ENCODE data around the gene RBP5.

The RBP5 gene

GRCh38 chr12:7169951-7170350 lies 41.3 kb upstream of the RBP5 start:
- no peak overlapping the region for H3K27ac ChIP-seq (ENCODE audit: extremely low read depth, low read depth, low read length)
- H3K4me1 ChIP-seq (ENCODE audit: control insufficient read depth, insufficient read depth, low read length), result no peaks in the 10 kb centered on the region
- POLR2A ChIA-PET, result no interaction called here
- TF ChIP-seq ZNF670 (tag by site-specific recombination; IDR thresholded peaks at IDR 0.05; ENCODE audit: low read depth), result no peak
- TF ChIP-seq YY2 (tag by site-specific recombination; IDR thresholded peaks at IDR 0.05), result no peak
- TF ChIP-seq ZNF639 (tag by site-specific recombination; IDR thresholded peaks at IDR 0.05), result no peak
- no peak for TF ChIP-seq GLI4 (tag by site-specific recombination; IDR thresholded peaks at IDR 0.05)
- TF ChIP-seq, protein P1, sequence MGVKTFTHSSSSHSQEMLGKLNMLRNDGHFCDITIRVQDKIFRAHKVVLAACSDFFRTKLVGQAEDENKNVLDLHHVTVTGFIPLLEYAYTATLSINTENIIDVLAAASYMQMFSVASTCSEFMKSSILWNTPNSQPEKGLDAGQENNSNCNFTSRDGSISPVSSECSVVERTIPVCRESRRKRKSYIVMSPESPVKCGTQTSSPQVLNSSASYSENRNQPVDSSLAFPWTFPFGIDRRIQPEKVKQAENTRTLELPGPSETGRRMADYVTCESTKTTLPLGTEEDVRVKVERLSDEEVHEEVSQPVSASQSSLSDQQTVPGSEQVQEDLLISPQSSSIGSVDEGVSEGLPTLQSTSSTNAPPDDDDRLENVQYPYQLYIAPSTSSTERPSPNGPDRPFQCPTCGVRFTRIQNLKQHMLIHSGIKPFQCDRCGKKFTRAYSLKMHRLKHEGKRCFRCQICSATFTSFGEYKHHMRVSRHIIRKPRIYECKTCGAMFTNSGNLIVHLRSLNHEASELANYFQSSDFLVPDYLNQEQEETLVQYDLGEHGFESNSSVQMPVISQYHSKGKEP (tag by site-specific recombination; IDR thresholded peaks at IDR 0.05), result no peak
- no peak for TF ChIP-seq ZNF843 (tag by site-specific recombination; IDR thresholded peaks at IDR 0.05)
- TF ChIP-seq ZNF148 (tag by site-specific recombination; IDR thresholded peaks at IDR 0.05; ENCODE audit: borderline replicate concordance), result no peak
- no peak for TF ChIP-seq ZNF223 (tag by site-specific recombination; IDR thresholded peaks at IDR 0.05)
- TF ChIP-seq, protein P2, sequence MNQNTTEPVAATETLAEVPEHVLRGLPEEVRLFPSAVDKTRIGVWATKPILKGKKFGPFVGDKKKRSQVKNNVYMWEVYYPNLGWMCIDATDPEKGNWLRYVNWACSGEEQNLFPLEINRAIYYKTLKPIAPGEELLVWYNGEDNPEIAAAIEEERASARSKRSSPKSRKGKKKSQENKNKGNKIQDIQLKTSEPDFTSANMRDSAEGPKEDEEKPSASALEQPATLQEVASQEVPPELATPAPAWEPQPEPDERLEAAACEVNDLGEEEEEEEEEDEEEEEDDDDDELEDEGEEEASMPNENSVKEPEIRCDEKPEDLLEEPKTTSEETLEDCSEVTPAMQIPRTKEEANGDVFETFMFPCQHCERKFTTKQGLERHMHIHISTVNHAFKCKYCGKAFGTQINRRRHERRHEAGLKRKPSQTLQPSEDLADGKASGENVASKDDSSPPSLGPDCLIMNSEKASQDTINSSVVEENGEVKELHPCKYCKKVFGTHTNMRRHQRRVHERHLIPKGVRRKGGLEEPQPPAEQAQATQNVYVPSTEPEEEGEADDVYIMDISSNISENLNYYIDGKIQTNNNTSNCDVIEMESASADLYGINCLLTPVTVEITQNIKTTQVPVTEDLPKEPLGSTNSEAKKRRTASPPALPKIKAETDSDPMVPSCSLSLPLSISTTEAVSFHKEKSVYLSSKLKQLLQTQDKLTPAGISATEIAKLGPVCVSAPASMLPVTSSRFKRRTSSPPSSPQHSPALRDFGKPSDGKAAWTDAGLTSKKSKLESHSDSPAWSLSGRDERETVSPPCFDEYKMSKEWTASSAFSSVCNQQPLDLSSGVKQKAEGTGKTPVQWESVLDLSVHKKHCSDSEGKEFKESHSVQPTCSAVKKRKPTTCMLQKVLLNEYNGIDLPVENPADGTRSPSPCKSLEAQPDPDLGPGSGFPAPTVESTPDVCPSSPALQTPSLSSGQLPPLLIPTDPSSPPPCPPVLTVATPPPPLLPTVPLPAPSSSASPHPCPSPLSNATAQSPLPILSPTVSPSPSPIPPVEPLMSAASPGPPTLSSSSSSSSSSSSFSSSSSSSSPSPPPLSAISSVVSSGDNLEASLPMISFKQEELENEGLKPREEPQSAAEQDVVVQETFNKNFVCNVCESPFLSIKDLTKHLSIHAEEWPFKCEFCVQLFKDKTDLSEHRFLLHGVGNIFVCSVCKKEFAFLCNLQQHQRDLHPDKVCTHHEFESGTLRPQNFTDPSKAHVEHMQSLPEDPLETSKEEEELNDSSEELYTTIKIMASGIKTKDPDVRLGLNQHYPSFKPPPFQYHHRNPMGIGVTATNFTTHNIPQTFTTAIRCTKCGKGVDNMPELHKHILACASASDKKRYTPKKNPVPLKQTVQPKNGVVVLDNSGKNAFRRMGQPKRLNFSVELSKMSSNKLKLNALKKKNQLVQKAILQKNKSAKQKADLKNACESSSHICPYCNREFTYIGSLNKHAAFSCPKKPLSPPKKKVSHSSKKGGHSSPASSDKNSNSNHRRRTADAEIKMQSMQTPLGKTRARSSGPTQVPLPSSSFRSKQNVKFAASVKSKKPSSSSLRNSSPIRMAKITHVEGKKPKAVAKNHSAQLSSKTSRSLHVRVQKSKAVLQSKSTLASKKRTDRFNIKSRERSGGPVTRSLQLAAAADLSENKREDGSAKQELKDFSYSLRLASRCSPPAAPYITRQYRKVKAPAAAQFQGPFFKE (tag by site-specific recombination; IDR thresholded peaks at IDR 0.05; ENCODE audit: borderline replicate concordance), result no peak
- no peak for TF ChIP-seq ZNF654 (tag by site-specific recombination; IDR thresholded peaks at IDR 0.05; ENCODE audit: low read depth)
- no peaks in the 10 kb centered on the region for H3K9me3 ChIP-seq (ENCODE audit: control insufficient read depth, insufficient read depth, low read depth, low read length)
- no peaks in the 10 kb centered on the region for H3K36me3 ChIP-seq (ENCODE audit: control insufficient read depth in 2 of 2, insufficient read depth in 1 of 2, low read length in 2 of 2)
- H3K4me3 ChIP-seq (ENCODE audit: low read depth, low read length), result no peak overlapping the region
- CTCF ChIA-PET, result interaction anchor here (0.8 to 1.7 kb wide), 2 partner anchors 8 to 12 kb away, joined by 3 to 7 read pairs; no protein-coding TSS in a partner anchor

DNA sequence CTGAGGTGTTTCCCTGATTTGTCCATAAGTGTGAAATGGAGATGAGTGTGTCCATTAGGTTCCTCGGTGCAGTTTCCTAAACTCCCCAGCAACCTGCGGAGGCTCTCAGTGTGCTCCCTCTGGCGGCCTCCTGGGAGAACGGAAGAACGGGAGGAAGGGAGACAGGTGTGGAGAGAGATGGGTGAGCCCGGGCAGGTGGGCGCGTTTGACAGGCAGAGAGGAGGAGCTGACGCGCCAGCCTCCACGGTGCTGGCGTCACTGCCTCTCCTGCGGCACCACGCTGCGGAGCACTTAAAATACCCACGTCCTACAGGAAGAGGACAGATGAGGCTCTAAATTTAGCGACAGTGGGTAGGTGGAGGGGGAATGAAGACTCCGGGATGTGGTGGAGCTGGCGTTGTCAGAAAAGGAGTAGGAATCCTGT lies 34.0 kb upstream of the RBP5 start:
- H3K36me3 ChIP-seq (ENCODE audit: control insufficient read depth in 2 of 2, insufficient read depth in 1 of 2, low read length in 2 of 2), result peaks cover 0 to 2% of the 10 kb centered on the region in 2 experiments; a peak in 1 of 3 replicates
- H3K4me1 ChIP-seq (ENCODE audit: control insufficient read depth, insufficient read depth, low read length), result no peaks in the 10 kb centered on the region
- no peaks in the 10 kb centered on the region for H3K9me3 ChIP-seq (ENCODE audit: control insufficient read depth, insufficient read depth, low read depth, low read length)
- no peak overlapping the region for H3K27ac ChIP-seq (ENCODE audit: extremely low read depth, low read depth, low read length)
- ChIA-PET POLR2A (interaction anchor here (0.7 kb wide), 1 partner anchor 27 kb away, joined by 3 read pairs; the partner anchor contains the start of gene PEX5), CTCF (interaction anchor here (0.5 to 3.7 kb wide), 28 partner anchors 8 to 1580 kb away, joined by 3 to 43 read pairs (median 4); partner anchors contain the start of genes C1RL and PEX5)
- no peak overlapping the region for H3K4me3 ChIP-seq (ENCODE audit: low read depth, low read length)
- TF ChIP-seq ZBTB20 (tag by site-specific recombination; IDR thresholded peaks at IDR 0.05) (no peak), ZFHX2 (tag by site-specific recombination; conservative IDR thresholded peaks at IDR 0.05) (peak; percentile 78), ZNF366 (tag by site-specific recombination; conservative IDR thresholded peaks at IDR 0.05) (peak; percentile 39; the same call in 1 of the 2 replicates), ZNF561 (tag by site-specific recombination; IDR thresholded peaks at IDR 0.05; ENCODE audit: borderline replicate concordance) (no peak), PRDM10 (tag by site-specific recombination; IDR thresholded peaks at IDR 0.05) (peak; percentile 84), ZNF791 (tag by site-specific recombination; IDR thresholded peaks at IDR 0.05) (no peak), SP7 (tag by site-specific recombination; IDR thresholded peaks at IDR 0.05) (no peak)
- TF ChIP-seq, protein P3, sequence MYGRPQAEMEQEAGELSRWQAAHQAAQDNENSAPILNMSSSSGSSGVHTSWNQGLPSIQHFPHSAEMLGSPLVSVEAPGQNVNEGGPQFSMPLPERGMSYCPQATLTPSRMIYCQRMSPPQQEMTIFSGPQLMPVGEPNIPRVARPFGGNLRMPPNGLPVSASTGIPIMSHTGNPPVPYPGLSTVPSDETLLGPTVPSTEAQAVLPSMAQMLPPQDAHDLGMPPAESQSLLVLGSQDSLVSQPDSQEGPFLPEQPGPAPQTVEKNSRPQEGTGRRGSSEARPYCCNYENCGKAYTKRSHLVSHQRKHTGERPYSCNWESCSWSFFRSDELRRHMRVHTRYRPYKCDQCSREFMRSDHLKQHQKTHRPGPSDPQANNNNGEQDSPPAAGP (tag by site-specific recombination; IDR thresholded peaks at IDR 0.05), result 0 out of 2 replicates have a peak, but pooled peaks have one; percentile 43
